K562 (cell line): ENCODE results near the gene MAN2B1. TPM values are rescaled to one million over a fixed set of nuclear protein-coding genes. Genes with fewer than 3 reads are reported as not detected.

Experiments used
- ATAC-seq: fragments of 200-7000 bp; cut with Tn5 transposase; 3 replicates; pipeline ENCODE4 v1.9.1; 2020; ENCODE audit warnings: moderate library complexity
- BruUV-seq: library from RNA; stranded (reverse); fragments of 400-500 nt; replicated peaks from 2 replicates; lab custom pipeline; 2021; lab: Mats Ljungman, UMichigan
- CTCF ChIA-PET: fragments of 300-600 bp; formaldehyde crosslinking; extraction: SDS; loops from one replicate; lab custom pipeline; 2021; ENCODE audit warnings: low intra/inter-chr PET ratio; lab: Yijun Ruan, JAX
- POLR2A ChIA-PET: fragments of 300-600, 350-650 bp; sonication (Branson Sonifier 250); formaldehyde crosslinking; extraction: SDS; loops from one replicate; lab custom pipeline; 2021; ENCODE audit warnings: antibody characterized with exemption, inconsistent platforms; lab: Yijun Ruan, JAX
- DNase-seq, 4 experiments: peaks; one replicate each; pipeline versions ENCODE4 v3.0.0 to v3.0.0-alpha.2; 2011 to 2018; ENCODE audit warnings: low spot score in 3 of 4, mixed read lengths in 3 of 4; ENCODE audit errors: extremely low read depth in 1 of 4
- FAIRE-seq: peaks from 2 replicates; lab custom pipeline; 2011; peaks lifted over from hg19 to GRCh38; lab: Jason Lieb, UNC
- H2AFZ ChIP-seq: 2 replicates; pipeline ENCODE4 v1.6.0; 2011; ENCODE audit warnings: low read depth, low read length, control low read depth, inconsistent platforms
- H3K27ac ChIP-seq: fragments of 200-600 bp; 3 replicates; pipeline ENCODE4 v1.8.0; 2011; ENCODE audit warnings: low read depth, mild to moderate bottlenecking, control low read depth, inconsistent platforms, low read length, moderate library complexity, mixed read lengths; ENCODE audit errors: extremely low read depth
- H3K27me3 ChIP-seq, 2 experiments: fragments of 300-600 bp in 1 of 2; 2 replicates in 1 of 2; 3 replicates in 1 of 2; pipeline versions ENCODE4 v1.6.0 to v1.8.0; 2011; ENCODE audit warnings: inconsistent platforms in 2 of 2, low read length in 2 of 2, mild to moderate bottlenecking in 1 of 2, mixed read lengths in 1 of 2, moderate library complexity in 1 of 2; ENCODE audit not compliant: control insufficient read depth in 2 of 2, insufficient read depth in 2 of 2
- H3K36me3 ChIP-seq: fragments of 300-600 bp; 3 replicates; pipeline ENCODE4 v1.8.0; 2011; ENCODE audit warnings: mild to moderate bottlenecking, low read length, inconsistent platforms; ENCODE audit not compliant: control insufficient read depth, insufficient read depth
- H3K4me1 ChIP-seq, 2 experiments: fragments of 200-600 bp in 1 of 2; replicated peaks in 1 of 2; 2 replicates in 1 of 2; 3 replicates in 1 of 2; pipeline versions ENCODE4 v1.5.1 to v1.8.0; 2011; ENCODE audit warnings: inconsistent platforms in 2 of 2, low read length in 2 of 2, mild to moderate bottlenecking in 1 of 2, mixed read lengths in 1 of 2, moderate library complexity in 1 of 2; ENCODE audit not compliant: control insufficient read depth in 2 of 2, insufficient read depth in 2 of 2
- H3K4me2 ChIP-seq: 2 replicates; pipeline ENCODE4 v1.6.1; 2011; ENCODE audit warnings: low read length, control low read depth, inconsistent platforms, mixed read lengths; ENCODE audit not compliant: insufficient read depth
- H3K4me3 ChIP-seq: fragments of 200-600 bp; sonication (generic), shearing (Covaris generic); 2 replicates; pipeline ENCODE4 v1.5.1; 2016; ENCODE audit warnings: control low read depth, inconsistent platforms
- H3K79me2 ChIP-seq: fragments of 200-600 bp; 3 replicates; pipeline ENCODE4 v1.8.0; 2011; ENCODE audit warnings: low read length, inconsistent platforms; ENCODE audit not compliant: control insufficient read depth, insufficient read depth
- H3K9ac ChIP-seq, 2 experiments: 2 replicates each; pipeline versions ENCODE4 v1.6.0 to v1.6.1; 2011; ENCODE audit warnings: low read depth in 2 of 2, low read length in 2 of 2, control low read depth in 1 of 2, inconsistent platforms in 1 of 2, mild to moderate bottlenecking in 1 of 2, mixed read lengths in 1 of 2; ENCODE audit not compliant: insufficient read depth in 1 of 2
- H3K9me1 ChIP-seq: one replicate; pipeline ENCODE4 v1.6.0; 2011; ENCODE audit warnings: inconsistent platforms, mild to moderate bottlenecking, low read length, moderate library complexity; ENCODE audit not compliant: control insufficient read depth, insufficient read depth
- H3K9me3 ChIP-seq: replicated peaks from 2 replicates; pipeline ENCODE4 v1.5.1; 2011; ENCODE audit warnings: low read depth, low read length, inconsistent platforms; ENCODE audit not compliant: control insufficient read depth, insufficient read depth
- H4K20me1 ChIP-seq: replicated peaks from 2 replicates; pipeline ENCODE4 v1.6.1; 2011; ENCODE audit warnings: low read length, inconsistent platforms, mixed read lengths; ENCODE audit not compliant: control insufficient read depth, insufficient read depth
- CEBPB ChIP-seq: fragments of 450-650 bp; IDR thresholded peaks from 2 replicates; pipeline ENCODE4 v1.6.1; 2016; ENCODE audit warnings: missing genetic modification characterization, missing compliant biosample characterization
- EZH2 ChIP-seq: IDR thresholded peaks from 2 replicates; pipeline ENCODE4 v1.6.1; 2012; ENCODE audit warnings: low read depth, mild to moderate bottlenecking, inconsistent platforms, low read length, borderline replicate concordance
- MGA ChIP-seq: fragments of 450-650 bp; IDR thresholded peaks from 2 replicates; pipeline ENCODE4 v1.6.1; 2016; ENCODE audit warnings: mild to moderate bottlenecking, moderate library complexity
- RBFOX2 ChIP-seq: fragments of 200-400 bp; formaldehyde crosslinking; IDR thresholded peaks from 2 replicates; pipeline ENCODE4 v1.6.1; 2017; ENCODE audit warnings: low read depth, mild to moderate bottlenecking, low read length, moderate library complexity
- SMAD3 ChIP-seq: fragments of 450-650 bp; formaldehyde crosslinking; conservative IDR thresholded peaks from 2 replicates; pipeline ENCODE4 v1.4.0; 2020; ENCODE audit warnings: mild to moderate bottlenecking
- TAF1 ChIP-seq: IDR thresholded peaks from 2 replicates; pipeline ENCODE4 v1.6.1; 2011; ENCODE audit warnings: mild to moderate bottlenecking, low read length, moderate library complexity; ENCODE audit not compliant: insufficient read depth, control insufficient read depth, severe bottlenecking; ENCODE audit errors: extremely low read depth
- XRCC5 ChIP-seq: fragments of 200-400 bp; formaldehyde crosslinking; IDR thresholded peaks from 2 replicates; pipeline ENCODE4 v1.6.1; 2017; ENCODE audit warnings: low read depth, mild to moderate bottlenecking, low read length
- ZNF695 ChIP-seq: fragments of 450-650 bp; formaldehyde crosslinking; IDR thresholded peaks from 2 replicates; pipeline ENCODE4 v1.4.0; 2020; ENCODE audit warnings: mild to moderate bottlenecking, moderate library complexity
- WGBS: fragments of 100-300 bp; shearing (Covaris generic); methylation state at CpG from one replicate; pipeline ENCODE4 v1.1.6; 2016; ENCODE audit warnings: low coverage, mixed read lengths; ENCODE audit not compliant: insufficient coverage; ENCODE audit errors: missing lambda C conversion rate; 5-methylcytosine and 5-hydroxymethylcytosine counted together
- in situ Hi-C: fragments of 300-500 bp; cut with MboI; formaldehyde crosslinking; loops from 4 replicates; pipeline ENCODE4 v1.15.0; 2018; ENCODE audit warnings: inconsistent platforms, mixed read lengths
- intact Hi-C: fragments of 100-400 bp; cut with micrococcal nuclease; formaldehyde crosslinking; loops from 2 replicates; pipeline ENCODE4 v1.14.2; 2022
- polyA plus RNA-seq, 8 experiments: library from polyadenylated mRNA; depleted of rRNA in 4 of 8; stranded (reverse) in 5 of 8; unstranded in 3 of 8; fragments of >200 nt; fragmentation: Nextera tagmentation in 2 of 8; fragmentation: Illumina TruSeq in 1 of 8; extraction: Ambion mirVana in 2 of 8; extraction: Trizol in 1 of 8; gene quantifications; 2 replicates each; pipeline versions ENCODE4 v1.2.1 to v1.2.3, GENCODE V29; 2011 to 2014; ENCODE audit warnings: inconsistent platforms in 1 of 8, missing spikeins in 1 of 8
- total RNA-seq, 7 experiments: library from RNA; depleted of rRNA in 6 of 7; stranded (reverse); fragments of >200 nt in 6 of 7; fragmentation: Illumina TruSeq in 2 of 7; extraction: Trizol in 2 of 7; gene quantifications; 2 replicates each; pipeline versions ENCODE4 v1.2.1 to v1.2.3, GENCODE V29; 2011 to 2021; ENCODE audit warnings: low replicate concordance in 1 of 7

MAN2B1 gene
- total and polyA plus RNA-seq, 9 of the 15 experiments (the other 6 are each of a cell fraction or from before 2014, with no cell fraction given), result 0.59 to 33.8 (median 11.4) TPM

GRCh38 chr19:12705169-12705568 lies 38.6 kb upstream of the MAN2B1 start:
- Histone ChIP-seq H3K27me3 (no peaks in the 10 kb centered on the region), H3K79me2 (no peaks in the 10 kb centered on the region; the same call in 2 of the 3 replicates), H3K4me2 (no peak overlapping the region), H2AFZ (no peak overlapping the region), H3K9me3 (no peaks in the 10 kb centered on the region), H3K4me1 (peaks cover 0 to 27% of the 10 kb centered on the region in 2 experiments; a peak in 1 of 5 replicates), H3K27ac (no peak overlapping the region), H3K9ac (no peak overlapping the region), H3K36me3 (peaks cover 93% of the 10 kb centered on the region), H4K20me1 (no peaks in the 10 kb centered on the region), H3K9me1 (peaks cover 2% of the 10 kb centered on the region), H3K4me3 (no peak overlapping the region)
- ATAC-seq (no peak), FAIRE-seq (no peak), DNase-seq (no peak)
- no TSS peak for BruUV-seq
- in situ Hi-C loops (no loop called here), intact Hi-C loops (no loop called here)
- ChIA-PET POLR2A (no interaction called here), CTCF (no interaction called here)
- WGBS, result 93% methylated on average over 13 of the region's 13 CpGs
- TF ChIP-seq ZNF695 (CRISPR knock-in tag), result no peak
- TF ChIP-seq CEBPB (tag), result no peak
- TF ChIP-seq XRCC5, result no peak
- peak; percentile 34; the same call in 1 of the 2 replicates for TF ChIP-seq RBFOX2
- TF ChIP-seq EZH2, result no peak
- no peak for TF ChIP-seq MGA
- TF ChIP-seq TAF1, result no peak
- TF ChIP-seq SMAD3, result no peak
